ENCODE measurements around the gene LRP5.

DNA sequence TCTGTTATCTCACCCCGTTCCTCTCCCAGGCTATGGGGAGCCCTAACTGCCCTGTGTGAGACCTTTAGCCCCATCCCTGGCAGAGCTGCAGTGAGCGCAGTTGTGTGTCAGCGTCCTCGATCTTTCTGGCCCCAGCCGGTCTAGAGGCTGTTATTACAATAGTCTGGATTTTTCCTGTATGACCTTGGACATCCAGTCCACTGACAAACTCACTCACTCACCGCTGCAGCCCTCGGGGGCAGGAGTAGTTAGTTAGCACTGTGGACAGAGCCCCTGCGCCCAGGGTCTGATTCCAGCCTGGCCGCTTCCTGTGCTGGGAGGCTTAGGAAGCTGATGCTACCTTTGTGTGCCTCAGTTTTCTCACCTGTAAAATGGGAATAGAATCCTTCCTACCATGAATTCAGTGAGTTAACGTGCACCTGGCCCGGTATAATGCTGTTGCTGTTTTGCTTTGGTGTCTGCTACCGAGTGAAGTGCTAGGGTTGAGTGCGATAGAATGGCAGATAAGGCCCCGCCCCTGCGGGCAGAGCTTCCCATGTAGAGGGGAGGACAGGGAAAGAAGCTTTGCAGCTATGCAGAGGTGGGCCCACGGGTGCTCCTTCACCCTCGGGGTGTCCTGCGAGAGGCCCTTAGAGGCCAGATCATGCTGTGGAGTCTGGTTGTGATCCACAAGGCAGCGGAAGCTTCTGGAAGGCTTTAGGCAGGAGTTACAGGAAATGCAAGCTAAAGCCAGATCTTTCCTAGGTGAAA, 3.0 kb downstream of the LRP5 start:
- TF ChIP-seq, protein P1, sequence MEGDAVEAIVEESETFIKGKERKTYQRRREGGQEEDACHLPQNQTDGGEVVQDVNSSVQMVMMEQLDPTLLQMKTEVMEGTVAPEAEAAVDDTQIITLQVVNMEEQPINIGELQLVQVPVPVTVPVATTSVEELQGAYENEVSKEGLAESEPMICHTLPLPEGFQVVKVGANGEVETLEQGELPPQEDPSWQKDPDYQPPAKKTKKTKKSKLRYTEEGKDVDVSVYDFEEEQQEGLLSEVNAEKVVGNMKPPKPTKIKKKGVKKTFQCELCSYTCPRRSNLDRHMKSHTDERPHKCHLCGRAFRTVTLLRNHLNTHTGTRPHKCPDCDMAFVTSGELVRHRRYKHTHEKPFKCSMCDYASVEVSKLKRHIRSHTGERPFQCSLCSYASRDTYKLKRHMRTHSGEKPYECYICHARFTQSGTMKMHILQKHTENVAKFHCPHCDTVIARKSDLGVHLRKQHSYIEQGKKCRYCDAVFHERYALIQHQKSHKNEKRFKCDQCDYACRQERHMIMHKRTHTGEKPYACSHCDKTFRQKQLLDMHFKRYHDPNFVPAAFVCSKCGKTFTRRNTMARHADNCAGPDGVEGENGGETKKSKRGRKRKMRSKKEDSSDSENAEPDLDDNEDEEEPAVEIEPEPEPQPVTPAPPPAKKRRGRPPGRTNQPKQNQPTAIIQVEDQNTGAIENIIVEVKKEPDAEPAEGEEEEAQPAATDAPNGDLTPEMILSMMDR (IDR thresholded peaks at IDR 0.05), result no peak
- TF ChIP-seq POLR2A (IDR thresholded peaks at IDR 0.05), result no peak
